22Rv1 (cell line): Measurements from ENCODE around the gene ANO2.

ENCODE experiments used
- CTCF ChIP-seq: fragments of 450-650 bp; IDR thresholded peaks from 2 replicates; pipeline ENCODE4 v1.5.1; 2017; ENCODE audit warnings: mild to moderate bottlenecking
- ZFX ChIP-seq: fragments of 450-650 bp; IDR thresholded peaks from 2 replicates; pipeline ENCODE4 v1.6.1; 2017; ENCODE audit warnings: antibody characterized with exemption, borderline replicate concordance

GRCh38 chr12:5737778-5738177 lies 207.3 kb downstream of the ANO2 start:
- TF ChIP-seq CTCF (no peak), ZFX (no peak)
